DMS 273 (cell line): Measurements from ENCODE around the gene FREM1.

Experiments
- DNase-seq: peaks from one replicate; lab custom pipeline; 2025; ENCODE audit not compliant: unreplicated experiment; lab: John Stamatoyannopoulos, UW

The FREM1 gene

DNA sequence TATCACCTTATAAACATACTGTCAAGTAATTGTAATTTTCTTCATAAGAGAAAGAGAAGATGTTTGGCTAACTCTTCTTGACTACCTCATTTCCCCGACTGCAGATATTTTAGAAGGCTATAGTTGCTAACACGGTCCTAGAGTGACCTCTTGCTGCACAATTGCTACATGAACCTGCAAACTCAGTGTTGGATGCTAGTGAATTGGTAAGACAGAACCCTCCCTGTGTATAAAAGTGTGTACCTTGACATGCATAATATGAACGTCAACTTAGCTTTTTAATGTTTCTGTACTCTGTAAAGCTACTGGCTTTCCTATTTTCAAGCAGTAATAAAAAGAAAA is 141.0 kb downstream of the FREM1 start:
- DNase-seq: peak; percentile 68

DNA sequence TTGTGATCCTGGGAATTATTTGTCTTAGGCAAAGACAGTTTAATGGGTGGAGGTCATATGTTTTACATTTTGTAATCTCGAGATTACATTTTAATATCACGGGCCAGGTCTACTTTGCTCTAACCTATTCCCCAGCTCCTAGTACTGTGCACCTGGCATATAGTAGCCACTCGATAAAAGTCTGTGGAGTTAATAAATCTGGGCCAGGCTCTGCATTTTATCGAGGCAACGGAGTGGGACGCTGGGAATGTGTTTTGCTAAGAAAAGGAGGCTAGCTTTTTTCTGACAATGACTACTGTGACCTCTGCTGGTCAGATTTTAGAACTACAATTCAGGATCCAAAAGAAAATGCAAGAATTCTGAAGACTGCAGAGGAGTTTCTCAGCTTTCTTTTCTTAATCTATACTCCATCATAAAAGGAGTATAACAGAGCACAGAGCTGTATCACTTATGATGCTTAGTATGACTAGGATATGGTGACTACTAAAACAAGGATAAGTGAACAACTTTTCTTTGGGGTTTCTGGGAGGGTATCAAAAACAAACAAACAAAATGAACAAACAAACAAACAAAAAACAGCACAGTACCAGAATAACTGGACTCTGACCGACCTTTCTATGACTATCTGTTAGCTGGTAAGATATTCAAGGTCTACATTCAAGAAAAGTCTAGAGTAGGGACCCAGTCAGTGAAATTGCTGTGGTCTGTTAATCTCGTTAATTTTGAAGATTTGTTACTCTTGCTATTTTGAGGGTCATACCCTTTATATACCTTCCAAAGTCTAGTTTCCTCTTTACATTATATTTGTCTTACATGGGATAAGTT is 141.6 kb downstream of the FREM1 start:
- peak; percentile 78 for DNase-seq

DNA sequence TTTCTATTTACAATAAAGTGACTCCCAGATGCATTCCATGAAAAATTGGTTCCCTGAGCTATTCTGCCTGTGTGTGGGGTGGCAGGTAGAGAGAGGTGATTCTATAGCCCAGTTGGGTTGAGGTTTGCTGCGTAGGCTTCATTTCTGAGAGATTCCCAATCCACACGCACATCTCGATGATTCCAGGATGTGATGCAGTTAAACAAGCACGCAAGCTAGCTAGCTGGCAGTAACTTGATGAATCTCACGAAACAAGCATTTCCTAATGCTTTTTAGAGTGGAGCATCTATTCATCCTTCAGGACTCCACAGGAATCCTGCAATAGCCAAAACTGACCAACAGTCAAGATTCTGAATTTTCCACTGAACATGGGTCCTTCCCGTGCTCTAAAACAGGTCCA is 143.9 kb downstream of the FREM1 start:
- no peak for DNase-seq

DNA sequence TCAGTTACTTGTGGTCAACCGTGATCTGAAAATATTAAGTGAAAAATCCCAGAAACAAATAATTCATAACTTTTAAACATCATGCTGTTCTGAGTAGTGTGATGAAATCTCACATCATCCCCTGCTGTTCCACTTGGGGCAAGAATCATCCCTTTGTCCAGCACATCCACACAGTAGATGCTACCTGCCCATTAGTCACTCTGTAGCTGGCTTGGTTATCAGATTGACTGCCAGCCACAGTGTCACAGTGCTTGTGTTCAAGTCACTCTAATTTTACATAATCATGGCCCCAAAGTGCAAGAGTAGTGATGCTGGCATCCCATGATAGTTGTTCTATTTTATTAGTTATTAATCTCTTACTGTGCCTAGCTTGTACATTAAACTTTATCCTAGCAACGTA is 148.6 kb downstream of the FREM1 start:
- no peak for DNase-seq

DNA sequence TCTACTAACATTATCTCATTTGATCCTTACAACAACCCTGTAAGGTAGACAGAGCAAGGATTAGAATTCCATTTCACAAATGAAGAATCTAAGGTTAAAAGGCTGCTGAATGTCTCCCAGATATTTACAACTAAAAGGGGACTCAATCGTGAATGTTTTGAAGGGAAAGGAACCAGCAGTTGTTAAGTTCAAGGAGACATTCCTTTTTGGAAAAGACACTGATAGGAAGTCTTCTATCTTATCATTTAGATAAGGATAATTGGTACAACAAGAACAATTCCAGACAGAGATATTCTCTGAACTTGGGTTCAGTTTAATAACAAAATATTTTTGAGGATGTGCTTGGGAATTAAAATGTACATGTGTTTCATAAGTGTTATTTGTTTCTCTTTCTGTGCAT is 150.2 kb downstream of the FREM1 start:
- no peak for DNase-seq

DNA sequence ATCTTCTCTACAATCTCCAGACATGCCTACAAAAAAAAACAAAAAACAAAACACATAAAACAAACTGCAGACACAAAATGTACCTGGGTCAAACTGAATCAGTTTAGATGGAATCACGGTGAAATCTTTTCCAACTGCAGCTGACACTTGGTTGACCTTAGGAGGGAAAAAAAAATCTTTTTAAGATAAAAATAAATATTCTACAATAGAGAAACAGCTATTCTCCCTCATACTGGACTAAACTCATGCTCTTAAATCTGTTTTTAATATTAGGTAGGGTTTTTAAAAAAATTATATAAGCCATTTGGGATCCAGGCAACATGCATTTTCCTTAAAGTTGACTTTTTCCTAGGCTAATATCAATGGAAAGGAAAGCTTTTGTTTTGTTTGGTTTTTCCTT is 153.9 kb downstream of the FREM1 start:
- DNase-seq: no peak

DNA sequence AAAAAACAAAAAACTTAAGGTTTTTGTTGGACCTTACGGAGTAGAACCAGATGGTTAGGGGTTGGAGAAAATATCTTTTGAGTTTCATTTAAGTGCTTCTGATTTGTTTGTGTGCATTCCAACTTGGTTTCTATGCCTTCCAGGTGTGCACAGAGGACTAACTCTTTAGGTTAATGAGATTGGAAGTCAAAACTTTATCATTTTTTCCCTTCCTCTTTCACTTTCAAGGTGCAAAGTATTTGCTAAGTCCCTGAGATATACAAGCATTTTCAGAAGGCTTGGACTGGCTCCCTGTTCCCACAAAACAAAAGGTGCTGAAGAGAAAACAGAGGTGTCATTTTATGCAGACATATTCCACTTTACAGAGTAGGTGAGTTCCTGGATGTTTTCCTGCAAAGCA is 157.4 kb downstream of the FREM1 start:
- no peak for DNase-seq

DNA sequence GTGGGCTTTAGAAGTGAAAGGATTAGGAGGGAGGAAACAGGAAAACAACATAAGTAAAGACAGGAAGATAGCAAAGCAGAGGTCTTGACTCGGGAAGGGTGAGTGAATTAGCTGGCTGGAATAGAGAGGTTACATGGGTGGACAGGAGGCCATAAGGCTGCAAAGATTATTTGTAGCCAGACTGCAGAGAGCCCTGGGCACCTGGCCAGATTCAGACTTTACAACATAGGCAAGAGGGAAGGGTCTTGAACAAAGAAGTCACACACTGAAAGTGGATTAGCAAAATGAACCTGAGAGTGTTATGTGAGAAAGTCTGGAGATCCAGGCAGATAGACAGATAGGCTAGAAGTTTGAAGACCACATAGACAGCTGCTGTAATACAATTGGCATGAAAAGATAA is 158.0 kb downstream of the FREM1 start:
- DNase-seq: peak; percentile 77

DNA sequence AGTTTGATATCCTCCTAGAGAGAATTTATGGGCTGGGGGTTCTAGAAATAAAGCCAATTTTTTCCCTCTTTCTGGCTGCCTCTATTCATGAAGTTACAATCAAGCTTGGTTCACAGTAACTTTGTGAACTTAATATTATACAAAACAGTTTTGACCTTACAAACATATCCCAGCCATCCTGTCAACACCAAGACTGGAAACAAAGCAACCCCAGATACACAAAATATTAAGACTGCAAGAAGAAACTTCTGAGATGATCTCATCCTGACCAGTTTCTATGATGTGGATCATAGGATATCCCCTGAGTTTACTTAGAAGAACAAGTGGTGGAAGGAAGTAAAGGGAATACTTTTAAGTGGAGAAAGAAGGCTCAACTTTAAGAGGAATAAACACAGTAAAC is 159.4 kb downstream of the FREM1 start:
- DNase-seq: no peak

DNA sequence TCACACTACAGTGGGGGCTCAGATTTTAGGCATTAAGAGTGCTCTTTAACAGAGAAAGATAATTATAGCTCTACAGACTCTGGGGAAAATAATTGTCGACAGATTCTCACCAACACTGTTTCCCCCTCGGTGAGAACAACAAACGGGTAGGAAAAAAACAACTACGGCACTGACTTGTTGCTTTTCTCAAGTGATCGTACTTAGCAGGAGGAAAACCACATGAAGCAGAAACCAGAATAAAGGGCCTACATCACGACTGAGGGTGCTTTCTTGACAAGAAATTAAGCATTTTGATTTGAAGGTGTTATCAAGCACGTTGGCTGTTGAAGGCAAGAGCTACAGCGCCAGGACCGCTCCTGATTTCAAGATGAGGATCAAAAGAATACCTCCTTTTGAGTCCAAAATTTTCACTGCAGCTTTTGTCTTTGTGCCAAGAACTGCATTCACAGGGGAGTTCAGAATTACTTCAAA is 160.5 kb downstream of the FREM1 start:
- peak; percentile 67 for DNase-seq

DNA sequence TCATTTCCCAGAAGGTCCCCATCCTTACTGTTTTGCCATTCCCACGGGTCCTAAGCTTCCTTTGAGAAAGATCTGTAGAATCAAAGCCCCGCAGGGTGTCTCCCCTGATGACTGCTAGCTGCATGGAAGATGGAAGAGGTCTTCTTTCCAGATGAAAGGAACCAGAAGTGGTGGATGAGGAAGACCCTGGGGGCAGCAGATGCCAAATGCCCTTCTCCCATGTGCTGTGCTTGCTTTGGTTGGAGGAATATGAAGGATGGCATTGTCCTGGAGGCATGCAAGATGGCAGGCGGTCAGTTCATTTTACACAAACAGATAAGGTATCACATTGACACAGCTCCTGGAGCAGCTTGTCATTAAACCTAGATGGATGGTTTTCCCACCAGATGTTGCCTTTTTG is 161.9 kb downstream of the FREM1 start:
- DNase-seq: peak; percentile 77

DNA sequence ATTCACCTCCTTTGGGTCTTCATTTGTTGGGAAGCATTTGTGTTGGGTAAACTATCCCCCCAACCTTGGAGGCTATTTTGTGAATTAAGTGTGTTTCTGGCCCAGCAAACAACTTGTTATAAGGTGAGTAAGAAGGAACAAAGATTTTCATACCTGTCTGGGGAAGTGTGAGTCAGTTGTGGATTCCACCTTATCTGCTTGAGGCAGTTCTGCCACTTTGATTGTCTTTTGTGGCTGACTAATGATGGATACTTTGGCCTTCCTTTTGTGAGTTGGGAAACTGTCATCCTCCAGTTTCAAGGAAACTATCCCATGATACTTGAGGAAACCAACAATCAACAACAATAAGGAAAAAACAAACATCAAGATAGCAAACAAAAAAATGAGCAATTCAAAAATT is 163.1 kb downstream of the FREM1 start:
- no peak for DNase-seq

DNA sequence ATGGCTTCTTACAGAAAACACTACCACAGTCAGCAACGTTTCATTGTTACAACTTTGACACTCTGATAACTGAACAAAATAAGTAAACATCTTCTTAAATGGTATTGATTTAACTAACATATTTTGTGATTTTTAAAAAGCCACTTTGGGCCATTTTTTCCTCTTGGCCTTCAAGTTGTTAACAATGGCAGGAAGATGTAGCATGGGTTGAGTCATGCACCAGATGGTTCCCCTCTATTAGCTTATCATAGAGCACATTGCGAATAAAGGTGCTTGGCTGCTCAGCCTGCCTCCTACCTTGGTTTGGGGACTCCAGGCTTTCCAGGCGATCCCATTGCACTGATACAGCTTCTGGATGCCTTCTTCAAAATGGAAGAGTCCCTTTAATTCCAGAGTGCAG is 163.6 kb downstream of the FREM1 start:
- DNase-seq: no peak

DNA sequence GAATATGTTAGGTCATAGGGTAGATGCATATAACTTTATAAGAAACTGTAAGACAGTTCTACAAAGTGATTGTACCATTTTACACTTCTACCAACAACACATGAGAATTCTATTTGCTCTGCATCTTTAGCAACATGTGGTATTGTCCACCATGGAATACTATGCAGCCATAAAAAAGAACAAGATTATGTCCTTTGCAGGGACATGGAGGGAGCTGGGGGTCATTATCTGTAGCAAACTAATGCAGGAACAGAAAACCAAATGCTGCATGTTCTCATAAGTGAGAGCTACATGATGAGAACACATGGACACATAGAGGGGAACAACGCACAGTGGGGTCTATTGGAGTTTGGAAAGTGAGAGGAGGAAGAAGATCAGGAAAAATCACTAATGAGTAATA is 165.5 kb downstream of the FREM1 start:
- no peak for DNase-seq

DNA sequence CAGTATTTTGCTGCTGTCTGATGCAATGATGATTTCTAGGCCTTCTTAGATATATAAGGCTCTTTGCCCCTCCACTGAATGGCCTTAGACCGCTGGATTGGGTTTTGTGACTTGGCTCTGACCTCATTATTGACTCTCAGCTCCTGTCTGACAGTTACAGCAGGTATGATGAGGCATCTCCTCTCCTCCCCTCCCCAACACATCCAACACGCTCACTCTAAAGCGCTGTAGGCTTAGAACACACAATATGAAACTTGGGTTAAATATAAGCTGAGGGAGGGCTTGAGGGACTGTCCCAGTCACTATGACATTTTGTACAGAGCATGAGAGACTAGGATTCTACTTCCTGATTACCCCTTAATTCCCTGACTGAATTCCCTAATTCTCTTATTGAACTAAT is 168.9 kb downstream of the FREM1 start:
- no peak for DNase-seq

DNA sequence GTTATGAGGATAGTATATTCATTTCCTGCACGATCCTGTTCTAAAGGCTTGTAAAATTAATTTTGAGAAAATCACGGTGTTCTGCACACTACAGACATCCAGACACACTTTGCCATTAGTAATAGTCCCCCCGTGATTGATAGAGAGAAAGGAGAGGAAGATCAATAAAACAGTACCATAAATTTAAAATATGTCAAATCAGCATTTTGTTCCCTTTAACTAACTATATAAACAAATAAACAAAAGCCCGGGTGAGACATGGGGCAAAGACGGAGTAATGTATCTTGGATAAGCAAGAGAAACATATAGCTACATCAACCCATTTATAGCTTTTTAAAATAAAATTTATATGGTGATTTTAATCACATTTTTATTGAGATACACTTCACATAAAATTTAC is 177.1 kb downstream of the FREM1 start:
- no peak for DNase-seq

DNA sequence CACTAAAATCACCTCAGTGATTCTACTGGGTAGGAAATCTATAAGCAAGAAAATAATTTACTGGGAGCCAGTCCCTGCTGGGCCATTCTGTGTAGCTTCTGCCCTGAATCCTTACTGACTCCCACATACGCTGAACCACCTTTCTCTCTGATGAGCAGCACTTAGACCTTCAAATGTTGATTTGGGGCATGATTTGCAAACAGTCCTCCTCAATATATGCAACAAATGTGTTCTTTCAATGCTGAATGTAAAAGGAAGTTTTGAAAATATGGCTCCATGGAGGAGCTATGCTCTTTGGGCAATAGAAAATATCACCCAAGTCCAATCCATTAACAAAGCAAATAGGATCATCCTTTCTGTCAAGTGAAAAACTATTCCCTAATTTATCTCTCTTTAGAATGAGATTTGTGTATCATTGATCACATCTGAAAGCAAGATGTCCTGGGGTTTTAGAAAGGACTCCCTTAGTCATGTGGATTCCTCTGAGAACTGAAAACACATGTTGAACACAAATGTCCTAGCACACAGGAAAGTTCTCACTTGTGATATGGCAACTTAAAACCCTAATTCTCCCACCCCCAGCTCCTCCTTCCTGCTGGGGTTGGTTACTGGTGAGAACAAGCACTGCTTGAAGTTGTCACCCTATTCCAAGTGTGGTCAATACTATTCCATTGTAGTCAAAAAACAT is 178.8 kb downstream of the FREM1 start:
- DNase-seq: no peak

DNA sequence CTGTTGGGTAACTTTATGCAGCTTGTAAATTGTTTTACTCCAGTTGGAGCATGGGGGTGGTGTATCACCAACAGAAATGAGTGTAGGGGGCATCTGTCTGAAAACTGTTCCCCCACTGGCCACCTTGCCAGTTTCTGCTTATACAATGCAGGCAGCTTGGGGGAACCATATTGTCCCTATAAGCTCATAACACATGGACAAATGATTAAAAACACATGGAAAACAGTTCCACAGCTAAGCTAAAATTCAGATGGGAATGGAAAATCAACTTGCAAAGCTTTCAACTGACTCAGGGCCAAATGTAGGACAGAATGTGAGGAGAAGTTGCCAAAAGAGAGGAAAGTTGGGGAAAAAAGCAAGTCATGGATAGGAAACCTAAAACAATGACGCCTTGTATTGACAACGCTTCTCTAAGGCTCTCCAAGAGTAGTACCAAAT is 179.7 kb downstream of the FREM1 start:
- no peak for DNase-seq

DNA sequence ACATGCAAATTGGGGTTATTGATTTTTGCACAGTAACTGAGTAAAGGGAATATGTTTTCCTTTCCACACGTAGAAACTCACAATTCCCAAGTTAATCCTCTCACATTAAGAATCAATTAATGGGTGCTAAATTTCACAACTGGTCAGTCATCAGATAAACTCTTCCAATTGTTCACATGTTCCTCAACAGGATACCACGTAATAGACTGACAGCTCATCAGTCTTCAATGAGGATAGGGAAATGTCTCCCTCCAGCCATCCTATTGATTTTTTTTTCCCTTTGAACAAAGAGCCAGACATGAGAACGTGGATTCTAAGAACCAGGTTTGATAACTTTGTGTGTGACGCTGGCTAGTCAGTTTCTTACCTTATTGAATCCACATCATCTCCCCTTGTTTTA is 186.9 kb downstream of the FREM1 start:
- DNase-seq: no peak

DNA sequence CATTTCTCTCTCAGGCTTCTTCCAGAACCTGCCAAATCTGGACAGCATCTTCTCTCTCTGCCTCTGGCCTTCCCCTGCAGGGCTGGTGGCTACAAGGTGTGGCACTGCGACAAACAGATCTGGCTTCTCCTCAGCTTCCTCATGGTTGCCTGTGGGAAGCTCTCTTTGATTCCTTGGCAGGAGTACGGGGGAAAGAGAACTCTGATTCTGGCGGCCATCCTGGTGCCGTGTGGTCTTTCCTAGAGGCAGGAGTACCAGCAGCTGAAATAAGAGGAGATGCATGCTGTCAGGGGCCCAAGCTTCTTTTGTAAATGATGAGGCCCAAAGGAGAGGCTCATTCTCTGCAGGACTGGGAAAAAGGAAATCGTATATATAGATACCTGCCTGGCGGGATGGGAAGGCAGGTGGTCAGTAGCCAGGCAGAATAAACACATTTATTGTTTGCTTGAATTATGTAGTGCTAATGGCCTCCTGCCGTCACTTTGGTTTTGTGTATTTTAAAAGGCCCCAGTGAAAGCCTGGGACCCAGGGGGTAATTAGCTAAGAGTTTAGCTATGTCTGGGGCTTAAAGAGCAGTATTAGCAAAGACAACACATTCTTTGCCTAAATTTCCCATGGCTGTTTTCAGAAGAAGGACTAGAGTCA is 187.7 kb downstream of the FREM1 start, which contains the start of gene CER1:
Gene CER1, minus strand, starts transcription at position 343 of the 645 bp plus-strand sequence. Its CDS starts 61 bp downstream, at position 282.
- no peak for DNase-seq

DNA sequence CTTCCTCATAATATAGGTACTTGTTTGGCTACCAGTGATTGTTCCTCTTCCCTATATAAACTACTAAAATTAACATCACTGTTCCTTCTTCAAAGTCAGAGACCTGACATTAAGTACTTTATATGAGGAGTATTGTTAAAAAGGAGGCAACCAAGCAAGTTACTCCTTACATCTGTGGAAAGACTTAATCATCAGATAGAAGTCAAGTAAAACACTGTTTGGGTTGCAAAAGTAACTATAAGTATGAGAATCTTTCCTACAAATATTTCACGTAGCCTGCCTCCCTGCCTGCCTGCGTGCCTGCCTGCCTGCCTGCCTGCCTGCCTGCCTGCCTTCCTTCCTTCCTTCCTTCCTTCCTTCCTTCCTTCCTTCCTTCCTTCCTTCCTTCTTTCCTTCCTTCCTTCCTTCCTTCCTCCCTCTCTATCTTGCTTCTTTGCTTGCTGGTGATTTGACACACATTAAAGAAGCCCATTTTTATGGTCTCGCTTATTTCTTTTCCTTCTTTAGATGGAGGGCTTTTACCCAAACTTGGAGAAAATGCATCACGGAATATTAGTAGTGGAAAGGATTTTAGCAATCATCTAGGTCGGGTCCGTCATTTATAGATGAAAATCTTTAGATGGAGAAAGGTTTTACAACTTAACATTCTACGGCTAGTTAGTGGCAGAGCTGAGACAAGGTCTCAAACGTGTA is 190.9 kb downstream of the FREM1 start:
- no peak for DNase-seq
